ENCODE measurements around the gene PPFIBP1. TPM values are rescaled to one million over a fixed set of nuclear protein-coding genes. Genes with fewer than 3 reads are reported as not detected.

PPFIBP1 gene
- total and polyA plus RNA-seq, 9 donors = 61.3 to 216 (median 155) TPM

Other genes starting within 250 kb of the PPFIBP1 start
- gene BMAL2, start 191.4 kb upstream of the PPFIBP1 start, total RNA-seq = 1 to 10 TPM in 3 of 7 donors, under 1 TPM in 4; 0.13 to 3.0 (median 0.87) TPM
- gene BMAL2, start 191.4 kb upstream of the PPFIBP1 start, polyA plus RNA-seq = 1 to 10 TPM in 1 of 2 donors, under 1 TPM in 1; 0.41 to 1.2 TPM
- gene SMCO2, start 77.5 kb upstream of the PPFIBP1 start, total RNA-seq = not detected
- gene SMCO2, start 77.5 kb upstream of the PPFIBP1 start, polyA plus RNA-seq = not detected
- gene REP15, start 172.2 kb downstream of the PPFIBP1 start, total RNA-seq = 1 to 10 TPM in 6 of 7 donors, under 1 TPM in 1; 0.57 to 3.5 (median 2.1) TPM
- 1 to 10 TPM; 2.5 to 3.1 TPM for gene REP15, start 172.2 kb downstream of the PPFIBP1 start, polyA plus RNA-seq
- 10 to 100 TPM; 27.9 to 44.4 (median 35.5) TPM for gene MRPS35, start 186.6 kb downstream of the PPFIBP1 start, total RNA-seq
- gene MRPS35, start 186.6 kb downstream of the PPFIBP1 start, polyA plus RNA-seq = 10 to 100 TPM; 23.3 to 43.4 TPM